Fibroblast of skin of back (primary cell): Measurements from ENCODE around the gene FCHO2.

Source experiments
- DNase-seq: peaks from one replicate; pipeline ENCODE4 v3.0.0-alpha.2; 2013

FCHO2 gene

DNA sequence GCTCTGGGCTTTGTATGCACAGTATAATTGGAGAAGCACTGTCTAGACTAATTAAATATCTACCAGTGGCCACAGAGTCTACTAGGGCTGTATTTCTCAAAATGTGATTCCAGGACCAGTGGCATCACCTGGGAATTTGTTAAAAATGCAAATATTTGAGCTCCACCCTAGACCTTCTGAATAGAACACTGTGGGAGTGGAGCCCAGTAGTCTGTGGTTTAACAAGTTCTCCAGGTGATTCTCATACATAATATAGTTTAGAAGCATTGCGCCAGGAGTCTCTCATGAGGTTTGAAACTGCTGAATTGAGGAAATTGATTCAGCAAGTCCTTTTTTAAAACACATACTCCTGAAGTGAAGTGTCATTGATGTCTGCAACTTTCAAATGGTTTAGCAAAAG lies 74.7 kb downstream of the FCHO2 start:
- DNase-seq: no peak

DNA sequence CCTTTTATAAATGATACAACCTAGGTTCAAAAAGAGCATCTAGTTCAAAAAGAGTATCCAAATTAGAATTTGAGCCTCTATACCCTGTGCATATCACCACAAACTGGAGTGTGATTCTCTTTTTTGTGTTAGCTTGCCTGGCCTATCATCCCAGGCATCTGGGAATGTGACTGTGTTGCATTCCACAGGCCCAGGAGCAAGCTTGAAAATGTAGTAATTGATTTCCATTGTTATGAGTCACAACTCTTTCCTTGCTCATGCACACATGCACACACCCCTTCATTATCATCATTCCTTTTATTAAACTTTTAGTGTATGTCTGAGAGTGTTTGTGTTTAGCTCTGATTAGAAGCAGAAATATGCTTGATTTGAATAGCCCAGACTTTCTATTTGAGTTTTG lies 75.2 kb downstream of the FCHO2 start:
- peak; percentile 92 for DNase-seq

DNA sequence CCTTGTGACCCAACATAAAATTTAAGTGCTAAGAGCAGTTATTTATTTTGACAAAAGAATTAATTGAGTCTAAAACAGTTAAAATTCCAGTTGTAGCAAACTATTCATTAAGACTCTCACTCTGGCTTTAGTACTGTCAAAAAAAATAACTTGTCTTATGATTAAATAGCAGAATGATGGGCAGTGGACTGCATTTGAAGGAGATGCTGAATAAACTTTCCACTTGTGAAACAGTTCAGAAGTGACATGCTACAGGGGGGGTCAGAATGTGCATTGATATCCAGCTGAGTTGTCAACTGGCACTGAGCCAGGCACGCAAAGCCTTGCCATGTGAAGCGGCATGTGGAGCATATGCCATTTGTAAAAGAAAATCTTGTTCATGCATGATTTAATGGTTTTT lies 76.0 kb downstream of the FCHO2 start:
- DNase-seq: peak; percentile 88

DNA sequence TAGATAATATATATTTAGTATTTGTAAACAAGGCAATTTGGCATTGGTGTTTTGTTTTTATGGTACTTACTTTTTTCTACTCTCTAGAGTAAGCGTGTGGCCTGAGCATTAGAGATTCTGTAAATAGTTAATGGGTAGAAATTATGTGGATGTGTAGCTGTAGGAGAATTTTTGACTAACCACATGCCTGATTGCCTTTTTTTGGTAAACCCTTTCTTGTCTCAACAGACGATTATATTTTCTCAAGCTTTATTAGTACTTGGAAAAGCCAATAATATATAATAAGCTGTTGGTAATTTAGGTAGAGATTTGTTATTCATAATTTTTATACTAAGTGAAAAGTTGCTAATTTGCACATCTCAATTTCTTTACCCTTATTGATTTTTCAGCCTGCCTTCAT lies 76.8 kb downstream of the FCHO2 start:
- DNase-seq: no peak

DNA sequence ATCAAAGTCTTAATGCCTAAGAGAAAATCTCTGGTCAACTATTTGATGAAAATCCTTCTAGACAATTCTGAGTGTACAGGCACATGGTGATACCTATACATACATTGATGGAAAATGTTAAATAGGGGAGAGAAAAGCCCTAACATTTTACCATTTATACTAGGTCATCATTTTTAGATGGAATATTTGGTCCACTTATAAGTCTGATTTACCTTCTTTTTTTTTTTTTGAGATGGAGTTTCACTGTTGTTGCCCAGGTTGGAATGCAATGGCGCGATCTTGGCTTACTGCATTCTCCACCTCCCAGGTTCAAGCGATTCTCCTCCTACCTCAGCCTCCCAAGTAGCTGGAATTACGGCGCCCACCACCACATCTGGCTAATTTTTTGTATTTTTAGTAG lies 81.7 kb downstream of the FCHO2 start:
- DNase-seq: no peak

DNA sequence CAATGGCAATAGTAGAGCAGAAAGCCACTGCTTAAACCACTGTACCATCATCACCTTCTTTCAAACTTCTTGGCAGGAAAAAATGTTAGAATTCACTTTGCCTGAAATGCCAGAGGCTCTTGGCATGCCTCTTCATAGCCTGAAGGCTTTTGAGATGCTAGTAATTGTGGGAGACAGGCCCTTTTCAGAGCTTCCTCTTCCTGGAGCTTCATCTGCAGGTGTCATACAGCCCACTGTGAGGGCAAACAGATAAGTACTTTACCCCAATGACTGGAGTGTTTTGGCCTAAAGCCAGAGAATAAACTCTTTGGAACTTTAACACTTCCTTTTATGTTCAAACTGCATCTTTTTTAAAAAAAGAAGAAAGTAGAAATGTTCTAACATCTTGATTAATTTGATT lies 83.2 kb downstream of the FCHO2 start:
- DNase-seq: no peak

DNA sequence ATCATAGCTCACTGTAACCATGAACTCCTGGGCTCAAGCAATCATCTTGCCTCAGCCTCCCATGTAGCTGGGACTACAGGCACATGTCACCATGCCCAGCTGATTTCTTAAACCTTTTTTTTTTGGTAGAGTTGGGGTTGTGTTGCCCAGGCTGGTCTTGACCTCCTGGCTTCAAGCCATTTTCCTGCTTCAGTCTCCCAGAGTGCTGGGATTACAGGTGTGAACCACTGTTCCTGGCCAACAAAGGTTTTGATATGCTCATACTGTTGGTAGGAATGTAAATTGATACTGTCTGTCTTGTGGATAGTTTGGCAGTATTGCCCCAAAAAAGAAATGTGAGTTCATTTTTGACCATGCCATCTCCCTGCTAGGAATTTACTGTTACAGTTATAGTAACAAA lies 87.2 kb downstream of the FCHO2 start:
- DNase-seq: no peak

DNA sequence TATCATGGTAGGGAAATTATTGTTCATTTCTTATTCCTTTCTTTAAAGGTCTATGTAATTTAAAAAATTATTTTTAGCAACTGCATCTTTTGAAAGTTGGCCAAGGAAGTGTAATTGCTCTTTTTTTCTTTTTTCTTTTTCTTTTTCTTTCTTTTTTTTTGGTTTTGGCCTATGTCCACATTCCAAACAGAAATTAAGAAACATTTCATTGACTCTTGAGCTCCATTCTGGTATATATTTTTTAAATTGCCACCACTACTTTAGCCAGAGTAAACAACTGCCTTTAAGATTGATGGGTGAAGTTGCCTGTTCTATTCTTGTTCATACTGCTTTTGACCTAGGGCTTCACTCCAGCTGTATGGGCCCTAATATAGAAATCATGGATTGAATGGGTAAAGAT lies 88.7 kb downstream of the FCHO2 start:
- DNase-seq: no peak

DNA sequence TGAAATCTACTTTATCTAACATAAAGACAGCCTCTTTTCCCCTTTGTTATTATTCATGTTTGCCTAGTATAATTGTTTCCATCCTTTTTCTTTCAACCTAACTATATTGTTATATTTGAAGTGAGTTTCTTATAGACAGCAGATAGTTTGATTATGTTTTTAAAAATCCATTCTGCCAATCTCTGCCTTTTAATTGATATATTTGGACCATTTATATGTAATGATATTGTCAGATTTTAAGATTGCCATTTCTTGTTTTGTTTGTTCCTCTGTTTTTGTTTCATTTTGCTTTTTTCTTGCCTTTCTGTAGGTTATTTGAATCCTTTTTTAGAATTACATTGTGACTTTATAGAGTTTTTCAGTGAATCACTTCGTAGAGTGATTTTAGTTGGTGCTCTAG lies 89.8 kb downstream of the FCHO2 start:
- DNase-seq: no peak

DNA sequence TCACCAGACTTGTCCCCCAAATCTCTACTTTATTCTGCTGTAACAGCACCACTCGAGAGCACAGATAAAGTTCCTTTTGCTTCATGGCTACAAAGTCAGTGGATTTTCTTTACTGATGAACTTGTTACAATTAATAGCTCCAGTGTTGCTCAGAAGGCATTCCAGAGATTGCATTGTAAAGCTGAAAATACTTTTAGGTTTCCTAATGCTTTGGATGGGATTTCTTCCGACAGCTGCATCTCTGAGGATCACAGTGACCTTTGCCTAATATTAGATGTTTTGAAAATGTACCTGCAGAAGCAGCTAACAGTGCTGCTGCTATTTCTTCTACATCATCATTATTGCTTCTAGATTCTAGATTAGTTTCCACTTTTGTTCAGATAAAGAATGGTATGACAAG lies 105.8 kb downstream of the FCHO2 start:
- DNase-seq: peak; percentile 3

DNA sequence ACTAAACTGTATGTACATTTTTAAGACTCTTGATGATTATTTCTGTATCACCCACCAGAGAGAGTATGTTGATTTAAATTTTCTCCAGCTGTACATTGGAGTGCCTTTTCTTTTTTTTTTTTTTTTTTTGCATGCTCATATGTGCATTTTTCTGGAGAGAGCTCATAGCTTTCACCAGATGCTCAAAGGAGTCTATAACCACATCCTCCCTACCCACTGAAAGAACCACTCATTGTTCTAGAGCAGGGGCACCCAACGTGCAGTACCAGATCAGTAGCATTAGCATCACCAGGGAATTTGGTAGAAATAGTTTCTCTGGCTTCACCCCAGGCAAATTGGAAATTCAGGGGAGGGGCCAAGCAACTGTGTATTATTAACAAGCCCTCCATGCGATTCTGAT lies 110.6 kb downstream of the FCHO2 start:
- peak; percentile 91 for DNase-seq

DNA sequence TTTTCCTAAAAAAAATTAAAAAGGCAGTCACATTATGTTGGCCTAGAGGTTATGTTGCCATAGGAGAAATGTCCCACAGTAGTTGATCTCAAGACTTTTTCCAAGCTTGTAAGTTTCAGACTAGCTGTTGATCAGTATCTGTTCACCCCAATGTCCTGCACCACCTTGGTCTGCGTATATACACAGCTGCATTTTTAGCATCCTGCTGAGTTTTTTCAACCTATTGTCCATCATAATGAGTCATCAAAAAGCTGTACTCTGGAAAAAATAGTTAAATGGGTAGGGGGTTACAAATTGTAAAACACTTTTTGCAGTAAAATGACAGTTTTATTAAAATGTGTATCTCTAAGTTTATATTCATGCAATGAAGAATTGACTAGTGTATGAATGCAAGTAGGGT lies 111.4 kb downstream of the FCHO2 start:
- DNase-seq: peak; percentile 1

DNA sequence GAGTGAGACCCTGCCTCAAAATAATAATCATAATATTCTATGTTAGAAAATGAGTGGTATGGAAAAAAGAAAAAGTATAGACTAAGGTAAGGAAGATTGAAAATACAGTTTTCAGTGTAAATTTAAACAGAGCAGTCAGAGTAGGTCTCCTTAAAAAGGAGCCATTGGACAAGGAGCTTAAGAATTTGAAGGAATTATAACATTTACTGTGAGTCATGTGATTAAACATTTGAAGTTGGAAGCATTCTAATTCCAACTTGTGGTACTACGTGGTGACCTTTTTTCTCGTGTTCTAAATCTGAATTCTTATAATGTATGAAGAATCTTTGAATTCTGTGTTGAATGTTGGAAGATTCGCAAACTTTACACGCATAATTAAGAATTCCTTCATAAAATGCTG lies 125.3 kb downstream of the FCHO2 start:
- DNase-seq: no peak

DNA sequence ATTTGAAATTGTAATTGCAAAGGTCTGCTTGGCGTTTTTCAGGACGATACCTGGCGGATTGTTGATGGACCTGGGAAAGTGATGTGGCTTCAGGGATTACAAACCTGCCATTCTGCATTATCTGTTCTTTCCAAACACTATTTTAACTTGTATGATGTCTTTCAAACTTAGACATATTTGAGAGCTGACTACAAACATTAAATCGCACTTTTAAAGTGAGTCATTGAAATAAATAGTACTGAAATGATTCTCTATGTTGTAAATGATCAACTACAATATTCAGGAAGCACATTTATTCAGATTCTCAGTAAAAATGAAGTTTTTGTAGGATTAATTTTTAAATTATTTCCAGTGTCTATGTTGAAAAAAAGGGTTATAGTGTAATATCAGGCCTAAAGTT lies 132.2 kb downstream of the FCHO2 start:
- peak; percentile 22 for DNase-seq

DNA sequence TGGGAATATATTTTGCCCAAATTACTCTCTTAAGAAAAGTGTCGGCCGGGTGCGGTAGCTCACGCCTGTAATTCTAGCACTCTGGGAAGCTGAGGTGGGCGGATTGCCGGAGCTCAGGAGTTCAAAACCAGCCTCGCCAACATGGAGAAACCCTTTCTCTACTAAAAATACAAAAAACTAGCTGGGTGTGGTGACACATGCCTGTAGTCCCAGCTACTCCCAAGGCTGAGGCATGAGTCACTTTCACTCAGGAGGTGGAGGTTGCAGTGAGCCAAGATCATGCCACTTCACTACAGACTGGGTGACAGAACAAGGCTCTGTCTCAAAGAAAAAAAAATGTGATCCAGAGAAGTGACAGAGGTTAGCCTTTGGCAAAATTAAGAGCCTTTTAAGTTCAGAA lies 138.1 kb downstream of the FCHO2 start:
- peak; percentile 91 for DNase-seq

DNA sequence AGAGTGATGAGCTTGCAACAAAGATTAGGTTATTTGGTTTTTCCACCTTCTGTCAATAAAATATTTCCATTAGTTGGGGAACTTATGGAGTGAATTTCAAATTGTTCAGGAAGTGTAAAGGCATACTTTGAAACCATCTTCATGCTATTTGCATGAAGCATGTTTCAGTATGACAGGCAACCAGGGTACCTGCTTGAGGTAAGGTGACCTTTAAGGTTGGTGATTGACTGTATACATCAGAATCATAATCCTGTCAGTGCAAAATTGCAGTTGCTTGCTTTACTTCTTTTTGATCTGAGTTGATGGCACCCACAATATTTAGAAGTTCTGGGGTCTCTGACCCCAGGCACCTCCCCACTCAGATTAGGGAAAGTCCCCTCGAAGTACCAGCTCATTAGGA lies 138.6 kb downstream of the FCHO2 start:
- no peak for DNase-seq

DNA sequence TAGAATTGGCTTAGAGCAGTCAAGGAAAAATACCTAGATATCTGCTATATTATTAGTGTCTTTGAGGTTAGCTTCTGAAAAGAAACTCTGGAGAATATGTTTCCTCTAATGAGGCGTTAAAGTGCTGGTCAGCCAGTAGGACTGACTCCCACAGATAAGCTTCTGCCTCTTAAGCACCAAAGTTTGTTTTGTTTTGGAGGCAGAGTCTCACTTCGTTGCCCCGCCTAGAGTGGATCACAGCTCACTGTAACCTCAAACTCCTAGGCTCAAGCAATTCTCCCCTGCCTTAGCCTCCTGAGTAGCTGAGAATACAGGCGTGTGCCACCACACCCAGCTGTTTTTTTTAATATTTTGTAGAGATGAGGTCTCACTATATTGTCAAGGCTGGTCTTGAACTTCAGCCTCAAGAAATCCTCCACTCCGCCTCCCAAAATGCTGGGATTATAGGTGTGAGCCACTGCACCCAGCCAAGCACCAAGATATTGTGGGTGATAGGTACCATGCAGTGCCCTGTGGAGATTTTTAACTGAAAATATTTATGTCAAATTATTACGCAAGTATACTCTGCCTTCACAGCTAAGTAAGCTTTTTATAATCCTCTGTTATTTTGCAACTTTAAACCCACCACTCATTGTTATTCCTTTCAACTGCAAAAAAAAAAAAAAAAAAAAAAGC lies 139.9 kb downstream of the FCHO2 start:
- DNase-seq: no peak

DNA sequence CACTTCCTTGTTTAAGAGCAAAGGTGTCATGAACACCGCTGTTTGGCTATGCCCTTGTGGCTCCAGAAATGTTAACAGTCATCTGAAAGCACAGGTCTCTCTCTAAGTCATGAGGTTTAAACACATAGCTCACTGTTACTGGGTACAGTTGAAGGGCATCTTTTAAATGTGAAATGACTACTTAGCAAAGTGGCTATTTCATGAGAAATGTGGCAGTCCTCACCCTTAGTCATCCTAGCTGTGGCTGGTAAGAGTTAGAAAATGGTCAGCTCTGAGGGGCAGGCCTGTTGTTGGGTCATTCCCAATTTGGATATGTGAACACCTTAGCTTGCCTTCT lies 140.4 kb downstream of the FCHO2 start:
- DNase-seq: no peak

DNA sequence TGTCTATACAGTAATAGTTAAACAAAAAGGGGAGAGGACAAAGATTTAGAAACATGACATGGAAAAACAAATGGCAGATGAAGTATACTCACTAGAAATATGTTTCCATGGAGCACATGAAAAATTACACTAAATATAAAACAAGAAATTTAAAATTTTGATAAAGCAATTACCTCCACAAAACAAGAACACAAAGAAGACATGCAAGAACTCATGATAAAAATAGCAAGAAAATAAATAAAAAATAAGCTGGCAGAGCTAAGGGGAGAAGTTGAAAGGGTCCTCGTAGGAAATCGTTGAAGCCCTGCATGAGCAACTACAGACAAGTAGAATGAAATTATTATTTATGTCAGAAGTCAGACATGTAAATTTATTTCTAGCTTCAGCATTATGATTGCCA lies 141.9 kb downstream of the FCHO2 start:
- DNase-seq: no peak

DNA sequence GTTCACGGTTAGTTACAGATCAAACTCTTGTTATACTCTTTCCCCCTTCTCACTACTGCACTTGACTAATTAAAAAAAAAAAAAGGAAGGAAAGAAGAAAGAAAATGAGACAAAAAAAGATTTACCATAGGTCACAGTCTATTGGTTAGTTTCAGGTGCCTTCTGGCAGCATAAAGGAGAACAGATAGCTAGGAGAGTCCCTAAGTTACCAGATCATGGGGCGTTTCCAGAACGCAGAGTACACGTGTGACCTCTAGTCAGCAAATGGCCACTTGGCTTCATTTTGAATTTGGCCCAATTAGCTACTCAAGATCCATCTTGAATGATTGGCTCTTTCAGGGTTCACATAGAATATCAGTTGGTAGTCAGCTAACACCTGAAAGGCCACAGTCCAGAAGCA lies 144.3 kb downstream of the FCHO2 start:
- no peak for DNase-seq

DNA sequence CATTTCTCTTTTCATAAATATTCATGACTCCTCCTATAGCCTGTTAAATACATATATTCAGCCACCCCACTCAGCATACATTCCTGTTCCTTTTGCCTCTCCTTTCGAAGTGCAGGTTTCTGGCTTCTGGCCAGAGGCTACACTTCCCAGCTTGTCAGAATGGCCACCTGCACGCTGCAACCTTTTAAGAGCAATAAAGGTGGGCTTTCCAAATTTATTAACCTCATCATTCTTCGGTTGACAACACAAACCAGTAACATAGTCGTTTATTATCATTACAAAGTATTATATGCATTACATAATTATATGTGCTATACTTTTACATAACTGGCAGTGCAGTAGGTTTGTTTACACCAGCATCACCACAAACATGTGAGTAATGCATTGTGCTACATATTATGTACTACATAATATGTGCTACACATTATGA lies 148.0 kb downstream of the FCHO2 start:
- DNase-seq: no peak

DNA sequence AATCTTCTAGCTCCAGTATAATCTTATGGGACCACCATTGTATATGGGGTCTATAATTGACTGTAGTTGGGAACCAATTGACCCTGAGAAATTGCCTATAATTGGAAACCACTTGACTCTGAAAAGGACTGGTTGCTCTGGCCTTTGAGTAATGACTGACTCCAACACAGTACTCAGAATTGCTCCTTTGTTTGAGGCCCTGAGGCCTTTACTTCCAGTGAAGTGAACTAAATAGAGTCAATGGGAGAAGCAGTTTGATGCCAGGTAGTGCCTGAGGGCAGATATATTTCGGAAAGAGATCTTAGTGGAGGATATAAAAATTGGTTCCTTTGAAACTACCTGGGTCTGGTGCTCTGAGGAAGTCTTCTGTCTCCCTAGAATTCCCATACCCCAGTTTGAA lies 148.5 kb downstream of the FCHO2 start:
- no peak for DNase-seq

DNA sequence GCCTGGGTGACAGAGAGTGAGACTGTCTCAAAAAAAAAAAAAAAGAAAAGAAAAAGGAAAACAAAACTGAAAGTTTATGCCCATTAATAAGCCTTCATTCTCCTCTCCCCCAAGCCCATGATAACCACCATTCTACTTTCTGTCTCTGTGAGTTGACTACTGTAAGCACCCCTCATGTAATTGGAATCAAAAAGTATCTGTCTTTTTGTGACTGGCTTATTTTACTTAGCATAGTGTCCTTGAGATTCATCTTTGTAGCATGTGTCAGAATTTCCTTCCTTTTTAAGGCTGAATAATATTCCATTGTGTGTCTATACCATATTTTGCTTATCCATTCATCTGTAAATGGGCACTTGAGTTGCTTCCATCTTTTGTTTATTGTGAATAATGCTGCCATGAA lies 150.5 kb downstream of the FCHO2 start:
- DNase-seq: no peak

DNA sequence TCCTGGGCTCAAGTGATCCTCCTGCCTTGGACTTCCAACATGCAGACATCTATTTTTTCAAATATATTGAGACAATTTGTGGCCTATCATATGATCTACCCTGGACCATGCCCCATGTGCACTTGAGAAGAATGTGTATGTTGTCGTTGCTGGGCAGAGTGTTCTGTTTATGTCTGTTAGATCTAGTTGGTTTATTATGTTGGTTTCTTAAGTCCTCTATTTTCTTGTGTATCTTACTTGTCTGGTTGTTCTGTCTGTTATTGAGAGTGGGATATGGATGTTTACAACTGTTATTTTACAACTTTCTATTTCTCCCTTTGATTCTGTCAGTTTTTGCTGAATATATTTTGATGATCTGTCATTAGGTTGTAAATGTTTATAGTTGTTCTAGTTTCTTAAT lies 154.3 kb downstream of the FCHO2 start:
- DNase-seq: no peak

DNA sequence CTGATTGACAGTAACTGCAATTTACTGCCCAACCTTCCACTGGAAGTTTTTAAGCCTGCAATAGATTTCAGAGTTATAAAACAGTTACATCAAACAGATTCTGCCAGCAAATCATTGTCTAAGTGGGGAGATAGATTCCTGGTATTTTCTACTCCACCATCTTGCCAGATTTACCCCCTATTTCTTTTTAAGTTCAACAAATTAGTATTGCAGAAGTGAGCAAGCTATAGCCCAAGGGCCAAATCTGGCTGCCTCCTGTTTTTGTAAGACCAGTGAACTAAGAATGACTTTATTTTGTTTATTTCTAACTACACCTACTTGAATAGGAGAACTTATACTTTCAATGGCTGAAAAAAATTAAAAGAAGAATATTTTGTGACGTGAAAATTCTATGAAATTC lies 155.7 kb downstream of the FCHO2 start:
- no peak for DNase-seq

DNA sequence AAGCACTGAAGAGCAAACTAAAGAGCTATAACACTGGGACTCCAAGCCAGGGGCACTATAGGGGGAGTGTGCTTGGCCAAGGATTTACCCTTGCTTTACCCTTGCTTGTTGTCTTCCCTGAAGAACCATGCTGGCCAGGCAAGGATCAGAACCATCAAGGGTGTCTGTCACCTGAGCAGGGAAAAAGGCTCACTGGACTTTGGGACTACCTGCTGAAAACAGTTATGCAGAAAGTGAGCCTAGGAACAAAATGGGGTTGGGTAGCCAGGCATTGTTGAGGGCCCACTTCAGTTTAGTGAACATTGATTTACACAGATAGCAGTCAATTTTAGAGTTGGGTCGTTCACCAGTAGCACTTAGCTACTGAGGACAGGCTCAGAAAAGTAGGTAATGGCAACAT lies 156.5 kb downstream of the FCHO2 start:
- no peak for DNase-seq
